ENCODE results near the gene NFKBIL1. TPM values are rescaled to one million over a fixed set of nuclear protein-coding genes. Genes with fewer than 3 reads are reported as not detected.
A peak's percentile ranks its signal among the peaks of the same experiment; 100 is the strongest.

NFKBIL1 gene
- total and polyA plus RNA-seq, 9 of the 15 experiments (the other 6 are each of a cell fraction or from before 2014, with no cell fraction given), result 0.49 to 33.1 (median 7.6) TPM

DNA sequence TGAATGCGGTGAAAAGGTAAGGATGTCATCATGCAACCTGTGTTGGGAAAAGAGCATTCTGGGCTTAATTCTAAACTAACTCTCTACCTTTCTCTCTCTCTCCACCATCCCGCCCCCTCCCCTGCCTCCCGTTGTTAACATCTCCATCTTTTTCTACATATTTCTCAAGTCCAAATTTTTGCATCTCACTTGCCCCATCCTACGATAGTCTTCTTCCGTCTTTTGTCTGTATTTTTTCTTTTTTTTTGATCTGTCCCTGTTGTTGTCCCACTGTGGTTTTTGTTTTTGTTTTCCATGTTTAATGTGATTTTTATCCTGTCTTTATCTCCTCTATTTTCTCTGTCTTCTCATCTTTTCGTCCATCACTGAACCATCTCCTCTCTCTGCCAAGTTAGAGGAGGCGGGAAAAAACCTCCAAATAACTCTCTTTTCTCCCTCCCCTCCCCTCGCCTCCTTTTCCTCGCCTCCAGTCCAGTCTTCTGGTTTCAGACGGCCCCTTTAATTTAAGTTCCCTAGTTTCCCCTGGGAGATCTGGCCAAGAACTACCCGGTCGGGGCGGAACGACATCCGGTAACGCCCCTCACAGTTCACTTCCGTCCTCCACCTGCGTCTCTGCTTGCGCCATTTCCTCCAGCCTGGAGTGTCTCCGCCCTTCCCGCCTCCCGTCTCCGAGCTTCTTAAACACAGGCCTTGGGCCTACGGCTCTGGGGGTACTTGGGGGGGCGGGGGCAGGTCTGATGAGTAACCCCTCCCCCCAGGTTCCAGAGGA, at the start of gene NFKBIL1 (continued):
- TF ChIP-seq, protein P1, sequence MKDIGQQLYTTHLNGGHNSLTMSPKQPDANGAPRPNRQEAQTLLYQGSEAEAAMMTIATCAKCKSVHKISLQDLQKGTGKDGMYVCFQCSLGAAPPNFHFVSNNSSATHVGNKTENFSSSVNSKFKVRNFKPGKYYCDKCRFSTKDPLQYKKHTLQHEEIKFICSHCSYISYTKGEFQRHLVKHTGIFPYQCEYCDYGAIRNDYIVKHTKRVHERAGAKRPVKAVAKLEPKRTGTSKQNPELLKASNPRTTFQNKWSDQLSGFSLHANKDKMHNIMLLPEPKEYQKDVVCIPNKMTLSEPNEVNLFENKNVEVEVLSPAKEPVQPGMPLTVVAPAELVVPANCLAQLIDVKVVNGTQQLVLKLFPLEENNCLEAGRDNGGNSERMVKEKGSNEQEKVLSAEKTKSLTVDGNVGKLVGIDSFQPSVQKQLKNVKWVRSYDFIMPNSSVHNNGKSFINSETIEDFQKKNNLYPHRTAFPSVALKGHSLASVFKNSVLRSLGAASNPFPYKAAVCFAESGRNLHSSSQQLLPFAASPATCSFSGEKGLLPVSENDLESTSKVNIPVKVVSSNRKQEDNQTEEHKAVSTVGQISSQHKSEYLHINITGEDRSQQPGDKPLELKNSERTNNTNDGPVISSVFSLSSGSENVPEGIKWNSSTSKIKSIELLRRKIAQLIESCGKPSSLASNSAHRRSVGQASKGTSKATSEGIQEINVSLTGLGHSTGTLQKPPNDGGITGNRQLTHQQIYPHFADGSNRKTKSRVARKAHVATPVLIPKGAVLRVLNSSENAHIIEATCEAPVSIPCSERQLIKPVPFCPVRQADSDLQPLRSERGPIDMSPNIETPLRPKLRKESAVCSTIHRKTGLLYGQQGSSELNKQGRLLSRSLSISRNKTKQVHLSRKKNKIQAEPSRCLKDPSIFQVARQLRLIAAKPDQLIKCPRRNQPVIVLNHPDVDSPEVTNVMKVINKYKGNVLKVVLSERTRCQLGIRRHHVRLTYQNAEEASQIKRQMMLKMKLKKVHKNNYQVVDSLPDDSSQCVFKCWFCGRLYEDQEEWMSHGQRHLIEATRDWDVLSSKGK (CRISPR knock-in tag; IDR thresholded peaks at IDR 0.05), result 0 out of 2 replicates have a peak, but pooled peaks have one; percentile 71
- peak in 1 of 2 experiments; percentile 60; a peak in 1 of 4 replicates for TF ChIP-seq ZMIZ1 (IDR thresholded peaks at IDR 0.05; ENCODE audit: low read depth in 2 of 2, low read length in 2 of 2)
- TF ChIP-seq, protein P2, sequence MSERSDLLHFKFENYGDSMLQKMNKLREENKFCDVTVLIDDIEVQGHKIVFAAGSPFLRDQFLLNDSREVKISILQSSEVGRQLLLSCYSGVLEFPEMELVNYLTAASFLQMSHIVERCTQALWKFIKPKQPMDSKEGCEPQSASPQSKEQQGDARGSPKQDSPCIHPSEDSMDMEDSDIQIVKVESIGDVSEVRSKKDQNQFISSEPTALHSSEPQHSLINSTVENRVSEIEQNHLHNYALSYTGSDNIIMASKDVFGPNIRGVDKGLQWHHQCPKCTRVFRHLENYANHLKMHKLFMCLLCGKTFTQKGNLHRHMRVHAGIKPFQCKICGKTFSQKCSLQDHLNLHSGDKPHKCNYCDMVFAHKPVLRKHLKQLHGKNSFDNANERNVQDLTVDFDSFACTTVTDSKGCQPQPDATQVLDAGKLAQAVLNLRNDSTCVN (CRISPR knock-in tag; IDR thresholded peaks at IDR 0.05), result peak; percentile 72; the same call in 1 of the 2 replicates
- peak; percentile 91 for TF ChIP-seq CXXC5 (CRISPR knock-in tag; IDR thresholded peaks at IDR 0.05)
- peak; percentile 100 for TF ChIP-seq GABPA (tag; conservative IDR thresholded peaks at IDR 0.05; ENCODE audit: low read depth)
- peak; percentile 71 for TF ChIP-seq LCOR (CRISPR knock-in tag; IDR thresholded peaks at IDR 0.05)
- no peak; the same call in 1 of the 2 replicates for TF ChIP-seq ZNF197 (CRISPR knock-in tag; IDR thresholded peaks at IDR 0.05; ENCODE audit: low read depth)
- peak; percentile 98 for TF ChIP-seq SIX5 (IDR thresholded peaks at IDR 0.05; ENCODE audit: borderline replicate concordance in 1 of 2, insufficient read depth in 1 of 2, low read depth in 1 of 2, low read length in 2 of 2)
- peak; percentile 93; the same call in 1 of the 2 replicates for TF ChIP-seq HLTF (IDR thresholded peaks at IDR 0.05)
- peak; percentile 21 for TF ChIP-seq KDM5B (IDR thresholded peaks at IDR 0.05; ENCODE audit: insufficient replicate concordance, low read depth, low read length)
- TF ChIP-seq MED1 (CRISPR knock-in tag; IDR thresholded peaks at IDR 0.05; ENCODE audit: borderline replicate concordance), result no peak
- TF ChIP-seq SMARCA5 (IDR thresholded peaks at IDR 0.05), result peak; percentile 88
- peak; percentile 55 for TF ChIP-seq NCOA4 (IDR thresholded peaks at IDR 0.05; ENCODE audit: partially characterized antibody)
- TF ChIP-seq ZNF23 (CRISPR knock-in tag; IDR thresholded peaks at IDR 0.05), result no peak
- TF ChIP-seq, protein P3, sequence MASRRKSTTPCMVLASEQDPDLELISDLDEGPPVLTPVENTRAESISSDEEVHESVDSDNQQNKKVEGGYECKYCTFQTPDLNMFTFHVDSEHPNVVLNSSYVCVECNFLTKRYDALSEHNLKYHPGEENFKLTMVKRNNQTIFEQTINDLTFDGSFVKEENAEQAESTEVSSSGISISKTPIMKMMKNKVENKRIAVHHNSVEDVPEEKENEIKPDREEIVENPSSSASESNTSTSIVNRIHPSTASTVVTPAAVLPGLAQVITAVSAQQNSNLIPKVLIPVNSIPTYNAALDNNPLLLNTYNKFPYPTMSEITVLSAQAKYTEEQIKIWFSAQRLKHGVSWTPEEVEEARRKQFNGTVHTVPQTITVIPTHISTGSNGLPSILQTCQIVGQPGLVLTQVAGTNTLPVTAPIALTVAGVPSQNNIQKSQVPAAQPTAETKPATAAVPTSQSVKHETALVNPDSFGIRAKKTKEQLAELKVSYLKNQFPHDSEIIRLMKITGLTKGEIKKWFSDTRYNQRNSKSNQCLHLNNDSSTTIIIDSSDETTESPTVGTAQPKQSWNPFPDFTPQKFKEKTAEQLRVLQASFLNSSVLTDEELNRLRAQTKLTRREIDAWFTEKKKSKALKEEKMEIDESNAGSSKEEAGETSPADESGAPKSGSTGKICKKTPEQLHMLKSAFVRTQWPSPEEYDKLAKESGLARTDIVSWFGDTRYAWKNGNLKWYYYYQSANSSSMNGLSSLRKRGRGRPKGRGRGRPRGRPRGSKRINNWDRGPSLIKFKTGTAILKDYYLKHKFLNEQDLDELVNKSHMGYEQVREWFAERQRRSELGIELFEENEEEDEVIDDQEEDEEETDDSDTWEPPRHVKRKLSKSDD (conservative IDR thresholded peaks at IDR 0.05; ENCODE audit: low read length), result peak; percentile 8; the same call in 1 of the 2 replicates
- TF ChIP-seq ATF7 (IDR thresholded peaks at IDR 0.05), result peak; percentile 84
